Measurements from ENCODE around the gene SNX19. TPM values are rescaled to one million over a fixed set of nuclear protein-coding genes. Genes with fewer than 3 reads are reported as not detected.

The SNX19 gene
- total RNA-seq, 2 experiments from 2014 or later: 22.7 to 29.5 TPM

- Mint-ChIP-seq H3K27me3 (no peaks in the 10 kb centered on the region), H3K4me1 (peaks cover 7% of the 10 kb centered on the region), H3K9me3 (ENCODE audit: low read depth) (no peaks in the 10 kb centered on the region), H3K4me3 (no peak overlapping the region), H3K36me3 (ENCODE audit: low read depth) (peaks cover 21% of the 10 kb centered on the region), H3K27ac (no peak overlapping the region)
- CTCF ChIA-PET: interaction anchor here (0.8 to 3.8 kb wide), 5 partner anchors 9 to 44 kb away, joined by 3 to 25 read pairs (median 3); partner anchors contain the start of gene SNX19
- ATAC-seq: no peak
- no peak for DNase-seq
- POLR2A ChIA-PET: no interaction called here
- intact Hi-C loops (cut with DNase I, micrococcal nuclease): no loop called here
These were observed 44.2 kb downstream of the SNX19 start for GRCh38 chr11:130872102-130872501.

GRCh38 chr11:130871616-130872015 is 44.7 kb downstream of the SNX19 start:
- ChIA-PET POLR2A (no interaction called here), CTCF (interaction anchor here (0.7 to 3.8 kb wide), 6 partner anchors 9 to 439 kb away, joined by 3 to 25 read pairs (median 3); partner anchors contain the start of gene SNX19)
- intact Hi-C loops (cut with DNase I, micrococcal nuclease): no loop called here
- Mint-ChIP-seq H3K9me3 (ENCODE audit: low read depth) (no peaks in the 10 kb centered on the region), H3K36me3 (ENCODE audit: low read depth) (peaks cover 17% of the 10 kb centered on the region), H3K27me3 (no peaks in the 10 kb centered on the region), H3K4me1 (peaks cover 7% of the 10 kb centered on the region), H3K4me3 (no peak overlapping the region), H3K27ac (no peak overlapping the region)
- no peak for ATAC-seq
- no peak for DNase-seq

- no peaks in the 10 kb centered on the region for H3K27me3 Mint-ChIP-seq
- no peak overlapping the region for H3K4me3 Mint-ChIP-seq
- DNase-seq (no peak), ATAC-seq (no peak)
- intact Hi-C loops (cut with DNase I, micrococcal nuclease): no loop called here
- H3K27ac Mint-ChIP-seq: no peak overlapping the region
- H3K9me3 Mint-ChIP-seq (ENCODE audit: low read depth): no peaks in the 10 kb centered on the region
- peaks cover 4% of the 10 kb centered on the region for H3K36me3 Mint-ChIP-seq (ENCODE audit: low read depth)
- POLR2A ChIA-PET: no interaction called here
- CTCF ChIA-PET: interaction anchor here (12.1 kb wide), 1 partner anchor 435 kb away, joined by 256 read pairs; no protein-coding TSS in a partner anchor
- peaks cover 7% of the 10 kb centered on the region for H3K4me1 Mint-ChIP-seq
These were observed 47.4 kb downstream of the SNX19 start for GRCh38 chr11:130868721-130869390.

- Mint-ChIP-seq H3K27ac (no peak overlapping the region), H3K4me1 (peaks cover 7% of the 10 kb centered on the region), H3K36me3 (ENCODE audit: low read depth) (peaks cover 2% of the 10 kb centered on the region), H3K9me3 (ENCODE audit: low read depth) (no peaks in the 10 kb centered on the region), H3K4me3 (no peak overlapping the region), H3K27me3 (no peaks in the 10 kb centered on the region)
- ChIA-PET CTCF (interaction anchor here (12.1 kb wide), 1 partner anchor 434 kb away, joined by 256 read pairs; no protein-coding TSS in a partner anchor), POLR2A (no interaction called here)
- DNase-seq (no peak), ATAC-seq (no peak)
- intact Hi-C loops (cut with DNase I, micrococcal nuclease): no loop called here
These were observed 48.1 kb downstream of the SNX19 start for GRCh38 chr11:130868086-130868710.

- Mint-ChIP-seq H3K36me3 (ENCODE audit: low read depth) (peaks cover 2% of the 10 kb centered on the region), H3K9me3 (ENCODE audit: low read depth) (no peaks in the 10 kb centered on the region), H3K27ac (no peak overlapping the region), H3K4me3 (no peak overlapping the region), H3K4me1 (peaks cover 6% of the 10 kb centered on the region), H3K27me3 (no peaks in the 10 kb centered on the region)
- POLR2A ChIA-PET: no interaction called here
- DNase-seq (no peak), ATAC-seq (no peak)
- CTCF ChIA-PET: interaction anchor here (0.7 to 12.1 kb wide), 3 partner anchors 17 to 433 kb away, joined by 3 to 256 read pairs (median 6); no protein-coding TSS in a partner anchor
- intact Hi-C loops (cut with DNase I, micrococcal nuclease): no loop called here
These were observed 49.4 kb downstream of the SNX19 start for GRCh38 chr11:130866831-130867230.

- intact Hi-C loops (cut with DNase I, micrococcal nuclease): no loop called here
- H3K27me3 Mint-ChIP-seq: no peaks in the 10 kb centered on the region
- H3K9me3 Mint-ChIP-seq (ENCODE audit: low read depth): no peaks in the 10 kb centered on the region
- ATAC-seq: no peak
- no peak overlapping the region for H3K27ac Mint-ChIP-seq
- ChIA-PET POLR2A (no interaction called here), CTCF (interaction anchor here (12.1 kb wide), 1 partner anchor 432 kb away, joined by 256 read pairs; no protein-coding TSS in a partner anchor)
- H3K4me3 Mint-ChIP-seq: no peak overlapping the region
- peaks cover under 1% of the 10 kb centered on the region for H3K36me3 Mint-ChIP-seq (ENCODE audit: low read depth)
- DNase-seq: no peak
- no peaks in the 10 kb centered on the region for H3K4me1 Mint-ChIP-seq
These were observed 50.5 kb downstream of the SNX19 start for GRCh38 chr11:130865774-130866114.

GRCh38 chr11:130865091-130865773 is 51.0 kb downstream of the SNX19 start:
- ATAC-seq: no peak
- no peaks in the 10 kb centered on the region for H3K9me3 Mint-ChIP-seq (ENCODE audit: low read depth)
- no peak overlapping the region for H3K27ac Mint-ChIP-seq
- ChIA-PET CTCF (interaction anchor here (12.1 kb wide), 1 partner anchor 431 kb away, joined by 256 read pairs; no protein-coding TSS in a partner anchor), POLR2A (no interaction called here)
- no peaks in the 10 kb centered on the region for H3K36me3 Mint-ChIP-seq (ENCODE audit: low read depth)
- no peaks in the 10 kb centered on the region for H3K4me1 Mint-ChIP-seq
- no peaks in the 10 kb centered on the region for H3K27me3 Mint-ChIP-seq
- H3K4me3 Mint-ChIP-seq: no peak overlapping the region
- intact Hi-C loops (cut with DNase I, micrococcal nuclease): no loop called here
- DNase-seq: no peak

DNA sequence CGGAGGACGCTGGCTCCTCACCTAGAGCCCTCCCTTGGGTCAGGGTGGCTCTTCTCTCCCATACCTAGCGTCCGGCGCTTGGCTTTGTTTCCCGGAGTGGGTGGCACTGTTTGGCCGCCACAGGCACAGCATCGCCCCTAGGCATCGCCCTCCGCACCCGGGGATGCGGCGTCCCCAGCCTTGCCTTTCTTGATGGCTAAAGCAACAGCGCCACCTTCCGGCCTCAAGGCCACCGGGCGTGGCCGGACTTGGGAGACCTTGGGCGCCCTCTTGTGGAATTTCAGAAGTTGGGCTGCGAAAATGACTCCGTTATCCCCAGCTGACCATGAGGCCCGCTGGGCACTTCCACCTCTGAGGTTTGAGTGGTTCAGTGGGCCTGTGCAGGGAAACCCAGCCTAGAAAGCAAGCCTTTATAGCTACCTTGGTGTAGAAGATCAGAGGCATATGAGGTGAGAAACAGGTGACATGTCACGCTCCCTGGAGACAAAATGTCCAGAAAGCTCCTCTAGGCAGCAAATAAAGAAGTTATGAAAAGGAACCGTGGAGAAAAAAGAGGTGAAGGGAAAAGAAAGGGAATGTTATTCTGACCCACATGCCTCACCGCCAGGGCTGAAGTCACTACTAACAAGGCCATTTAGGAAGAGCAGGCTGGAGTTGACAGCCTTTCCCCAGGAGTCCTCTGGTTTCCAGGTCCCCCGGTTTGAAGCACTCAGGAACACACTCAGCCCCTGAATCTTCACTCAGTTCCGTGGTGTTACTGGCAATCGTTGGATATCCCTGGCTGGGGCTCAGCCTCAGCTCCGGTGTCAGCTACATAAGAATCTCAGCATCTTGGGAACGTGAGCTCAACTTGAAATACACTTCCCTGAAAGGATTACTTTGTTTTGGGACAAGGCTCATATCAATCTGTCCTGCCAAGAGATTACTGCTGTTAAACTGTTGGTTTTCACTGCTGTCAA is 54.1 kb downstream of the SNX19 start:
- ChIA-PET POLR2A (no interaction called here), CTCF (interaction anchor here (0.6 to 12.1 kb wide), 50 partner anchors 9 to 1467 kb away, joined by 3 to 256 read pairs (median 4); partner anchors contain the start of genes ADAMTS15 and SNX19)
- peaks cover under 1% of the 10 kb centered on the region for H3K9me3 Mint-ChIP-seq (ENCODE audit: low read depth)
- no peak overlapping the region for H3K27ac Mint-ChIP-seq
- intact Hi-C loops (cut with DNase I, micrococcal nuclease): loop anchor here (1.0 kb wide), 3 partner anchors 32 to 649 kb away; no protein-coding TSS in a partner anchor
- peaks cover under 1% of the 10 kb centered on the region for H3K27me3 Mint-ChIP-seq
- no peaks in the 10 kb centered on the region for H3K36me3 Mint-ChIP-seq (ENCODE audit: low read depth)
- no peak overlapping the region for H3K4me3 Mint-ChIP-seq
- peak; percentile 94 for ATAC-seq
- no peaks in the 10 kb centered on the region for H3K4me1 Mint-ChIP-seq
- DNase-seq: peak; percentile 93

- CTCF ChIA-PET: interaction anchor here (0.7 to 12.1 kb wide), 14 partner anchors 10 to 648 kb away, joined by 3 to 256 read pairs (median 12); partner anchors contain the start of gene SNX19
- peaks cover 5% of the 10 kb centered on the region for H3K9me3 Mint-ChIP-seq (ENCODE audit: low read depth)
- intact Hi-C loops (cut with DNase I, micrococcal nuclease): no loop called here
These were observed 55.0 kb downstream of the SNX19 start for GRCh38 chr11:130861283-130861682.

GRCh38 chr11:130859886-130860285 is 56.4 kb downstream of the SNX19 start:
- Mint-ChIP-seq H3K9me3 (ENCODE audit: low read depth) (peaks cover 5% of the 10 kb centered on the region), H3K4me1 (no peaks in the 10 kb centered on the region), H3K4me3 (no peak overlapping the region), H3K36me3 (ENCODE audit: low read depth) (no peaks in the 10 kb centered on the region), H3K27me3 (peaks cover 11% of the 10 kb centered on the region), H3K27ac (no peak overlapping the region)
- ATAC-seq (no peak), DNase-seq (no peak)
- intact Hi-C loops (cut with DNase I, micrococcal nuclease): no loop called here
- CTCF ChIA-PET: interaction anchor here (0.6 to 12.1 kb wide), 8 partner anchors 12 to 582 kb away, joined by 3 to 256 read pairs (median 3); no protein-coding TSS in a partner anchor
- POLR2A ChIA-PET: no interaction called here

More at GRCh38 chr11:130861283-130861682, 55.0 kb downstream of the SNX19 start:
- Mint-ChIP-seq H3K27me3 (peaks cover 6% of the 10 kb centered on the region), H3K36me3 (ENCODE audit: low read depth) (no peaks in the 10 kb centered on the region), H3K27ac (no peak overlapping the region), H3K4me1 (no peaks in the 10 kb centered on the region), H3K4me3 (no peak overlapping the region)
- ATAC-seq: no peak
- POLR2A ChIA-PET: no interaction called here
- DNase-seq: no peak
